ENCODE data around the gene KLHL7.
"Not testable (repeated sequence)": the region's sequence is repeated elsewhere in the genome, so short reads cannot be mapped to it uniquely, and the experiment has no call there.

The KLHL7 gene

GRCh38 chr7:23106823-23107663 lies 1.5 kb downstream of the KLHL7 start:
- DNase-seq (ENCODE audit: low read depth), result no peak

GRCh38 chr7:23107781-23108180 lies 2.2 kb downstream of the KLHL7 start:
- DNase-seq (ENCODE audit: low read depth), result no peak

GRCh38 chr7:23108995-23109394 lies 3.4 kb downstream of the KLHL7 start:
- no peak for DNase-seq (ENCODE audit: low read depth)

GRCh38 chr7:23109470-23109869 lies 3.9 kb downstream of the KLHL7 start:
- no peak for DNase-seq (ENCODE audit: low read depth)

- no peak for DNase-seq (ENCODE audit: low read depth)
These were observed 9.3 kb downstream of the KLHL7 start for GRCh38 chr7:23114896-23115295.

- no peak for DNase-seq (ENCODE audit: low read depth)
These were observed 10.4 kb downstream of the KLHL7 start for GRCh38 chr7:23115991-23116390.

GRCh38 chr7:23117841-23118240 lies 12.3 kb downstream of the KLHL7 start:
- DNase-seq (ENCODE audit: low read depth), result no peak

GRCh38 chr7:23120106-23120505 lies 14.5 kb downstream of the KLHL7 start:
- DNase-seq (ENCODE audit: low read depth), result no peak

GRCh38 chr7:23121165-23121564 lies 15.6 kb downstream of the KLHL7 start:
- DNase-seq (ENCODE audit: low read depth), result no peak

GRCh38 chr7:23123007-23123406 lies 17.4 kb downstream of the KLHL7 start:
- no peak for DNase-seq (ENCODE audit: low read depth)

GRCh38 chr7:23123465-23123864 lies 17.9 kb downstream of the KLHL7 start:
- DNase-seq (ENCODE audit: low read depth), result no peak

- no peak for DNase-seq (ENCODE audit: low read depth)
These were observed 23.5 kb downstream of the KLHL7 start for GRCh38 chr7:23129036-23129435.

GRCh38 chr7:23131799-23132198 lies 26.2 kb downstream of the KLHL7 start:
- not testable (repeated sequence) for DNase-seq (ENCODE audit: low read depth)

GRCh38 chr7:23133797-23134196 lies 28.2 kb downstream of the KLHL7 start:
- no peak for DNase-seq (ENCODE audit: low read depth)

GRCh38 chr7:23135755-23136154 lies 30.2 kb downstream of the KLHL7 start:
- no peak for DNase-seq (ENCODE audit: low read depth)

- no peak for DNase-seq (ENCODE audit: low read depth)
These were observed 30.6 kb downstream of the KLHL7 start for GRCh38 chr7:23136216-23136615.

- no peak for DNase-seq (ENCODE audit: low read depth)
These were observed 52.1 kb downstream of the KLHL7 start for GRCh38 chr7:23157679-23158078.

GRCh38 chr7:23158546-23158945 lies 53.0 kb downstream of the KLHL7 start:
- no peak for DNase-seq (ENCODE audit: low read depth)

- DNase-seq (ENCODE audit: low read depth), result no peak
These were observed 55.9 kb downstream of the KLHL7 start for GRCh38 chr7:23161482-23161881.

GRCh38 chr7:23164846-23165245 lies 59.3 kb downstream of the KLHL7 start:
- no peak for DNase-seq (ENCODE audit: low read depth)

- no peak for DNase-seq (ENCODE audit: low read depth)
These were observed 59.7 kb downstream of the KLHL7 start for GRCh38 chr7:23165316-23165715.

GRCh38 chr7:23167691-23168090 lies 62.1 kb downstream of the KLHL7 start:
- DNase-seq (ENCODE audit: low read depth), result no peak

GRCh38 chr7:23168111-23168885 lies 62.7 kb downstream of the KLHL7 start:
- DNase-seq (ENCODE audit: low read depth), result no peak
